IMR-90 (cell line): Measurements from ENCODE around the gene MROH2A. TPM values are rescaled to one million over a fixed set of nuclear protein-coding genes. Genes with fewer than 3 reads are reported as not detected.

Experiments
- ATAC-seq: fragments of 200-7000 bp; cut with Tn5 transposase; 2 replicates; pipeline ENCODE4 v1.9.1; 2020; ENCODE audit warnings: low read depth, mild to moderate bottlenecking, moderate library complexity
- BruUV-seq: library from RNA; stranded (reverse); fragments of 400-500 nt; replicated peaks from 2 replicates; lab custom pipeline; 2021; lab: Mats Ljungman, UMichigan
- CTCF ChIA-PET: fragments of 300-600 bp; formaldehyde crosslinking; extraction: SDS; loops from one replicate; lab custom pipeline; 2021; ENCODE audit warnings: antibody characterized with exemption; lab: Yijun Ruan, JAX
- POLR2A ChIA-PET: fragments of 300-600 bp; sonication (Branson Sonifier 250); formaldehyde crosslinking; loops from one replicate; lab custom pipeline; 2022; ENCODE audit warnings: antibody characterized with exemption; ENCODE audit not compliant: unreplicated experiment; lab: Charles Lee
- DNase-seq: peaks from one replicate; pipeline ENCODE4 v3.0.0; 2013
- H2AFZ ChIP-seq: replicated peaks from 2 replicates; pipeline ENCODE3; 2013; ENCODE audit warnings: low read length, mild to moderate bottlenecking; ENCODE audit not compliant: poor library complexity
- H2AK5ac ChIP-seq: 2 replicates; pipeline ENCODE4 v1.6.1; 2013; ENCODE audit warnings: low read depth, low read length, inconsistent platforms
- H2AK9ac ChIP-seq: replicated peaks from 2 replicates; pipeline ENCODE3; 2013; ENCODE audit warnings: mild to moderate bottlenecking, low read depth, low read length, moderate library complexity; ENCODE audit not compliant: poor library complexity
- H2BK120ac ChIP-seq: 2 replicates; pipeline ENCODE4 v1.6.1; 2013; ENCODE audit warnings: low read depth, low read length, inconsistent platforms
- H2BK15ac ChIP-seq: 3 replicates; pipeline ENCODE4 v1.6.1; 2013; ENCODE audit warnings: low read depth, low read length, inconsistent platforms
- H2BK20ac ChIP-seq: 2 replicates; pipeline ENCODE4 v1.6.1; 2013; ENCODE audit warnings: low read depth, mild to moderate bottlenecking, inconsistent platforms, low read length, moderate library complexity
- H2BK5ac ChIP-seq: 2 replicates; pipeline ENCODE4 v1.6.1; 2013; ENCODE audit warnings: mild to moderate bottlenecking, low read depth, low read length, inconsistent platforms; ENCODE audit not compliant: poor library complexity, severe bottlenecking
- H3K14ac ChIP-seq: replicated peaks from 2 replicates; pipeline ENCODE4 v1.6.1; 2013; ENCODE audit warnings: low read depth, low read length, inconsistent platforms
- H3K18ac ChIP-seq: 2 replicates; pipeline ENCODE4 v1.6.1; 2013; ENCODE audit warnings: low read depth, low read length, control low read depth
- H3K23ac ChIP-seq: 2 replicates; pipeline ENCODE4 v1.6.1; 2013; ENCODE audit warnings: low read depth, low read length, inconsistent platforms
- H3K27ac ChIP-seq: 2 replicates; pipeline ENCODE4 v1.5.1; 2013; ENCODE audit warnings: mild to moderate bottlenecking, control low read depth, low read length; ENCODE audit not compliant: insufficient read depth
- H3K27me3 ChIP-seq: 2 replicates; pipeline ENCODE4 v1.6.1; 2013; ENCODE audit warnings: low read length; ENCODE audit not compliant: control insufficient read depth, insufficient read depth
- H3K36me3 ChIP-seq: 2 replicates; pipeline ENCODE4 v1.6.1; 2013; ENCODE audit warnings: low read length, mixed read lengths; ENCODE audit not compliant: control insufficient read depth, insufficient read depth
- H3K4ac ChIP-seq: 2 replicates; pipeline ENCODE4 v1.6.1; 2013; ENCODE audit warnings: low read depth, low read length, inconsistent platforms
- H3K4me1 ChIP-seq: 2 replicates; pipeline ENCODE4 v1.6.1; 2013; ENCODE audit warnings: low read length, mixed read lengths; ENCODE audit not compliant: control insufficient read depth, insufficient read depth
- H3K4me2 ChIP-seq: 2 replicates; pipeline ENCODE4 v1.6.1; 2013; ENCODE audit warnings: low read depth, mild to moderate bottlenecking, control low read depth, low read length, moderate library complexity
- H3K4me3 ChIP-seq: 2 replicates; pipeline ENCODE4 v1.5.1; 2013; ENCODE audit warnings: low read depth, mild to moderate bottlenecking, control low read depth, low read length, moderate library complexity; ENCODE audit not compliant: insufficient read depth
- H3K56ac ChIP-seq: 2 replicates; pipeline ENCODE4 v1.6.1; 2013; ENCODE audit warnings: low read length, inconsistent platforms; ENCODE audit not compliant: insufficient read depth; ENCODE audit errors: extremely low read depth
- H3K79me1 ChIP-seq, 2 experiments: 2 replicates each; pipeline ENCODE4 v1.6.1; 2013; ENCODE audit warnings: low read length in 2 of 2, inconsistent platforms in 1 of 2, low read depth in 1 of 2
- H3K9ac ChIP-seq: 2 replicates; pipeline ENCODE4 v1.6.1; 2013; ENCODE audit warnings: low read depth, low read length, control low read depth
- H3K9me1 ChIP-seq: 2 replicates; pipeline ENCODE4 v1.6.1; 2013; ENCODE audit warnings: low read length, inconsistent platforms; ENCODE audit not compliant: insufficient read depth
- H3K9me3 ChIP-seq: 2 replicates; pipeline ENCODE4 v1.6.1; 2013; ENCODE audit warnings: low read length; ENCODE audit not compliant: control insufficient read depth, insufficient read depth
- H4K20me1 ChIP-seq: 2 replicates; pipeline ENCODE4 v1.6.1; 2013; ENCODE audit warnings: low read length, inconsistent platforms; ENCODE audit not compliant: insufficient read depth
- H4K5ac ChIP-seq: 2 replicates; pipeline ENCODE4 v1.6.1; 2013; ENCODE audit warnings: mild to moderate bottlenecking, low read depth, low read length, control low read depth
- H4K8ac ChIP-seq, 2 experiments: 2 replicates each; pipeline ENCODE4 v1.6.1; 2013; ENCODE audit warnings: low read depth in 2 of 2, low read length in 2 of 2, control low read depth in 1 of 2, inconsistent platforms in 1 of 2
- H4K91ac ChIP-seq: 2 replicates; pipeline ENCODE4 v1.6.1; 2013; ENCODE audit warnings: low read depth, low read length, inconsistent platforms; ENCODE audit not compliant: insufficient read depth
- CHD1 ChIP-seq: IDR thresholded peaks from 2 replicates; pipeline ENCODE4 v1.6.1; 2012; ENCODE audit warnings: low read depth, low read length, improper control_type of control experiment
- CTCF ChIP-seq: conservative IDR thresholded peaks from 2 replicates; pipeline ENCODE4 v1.5.1; 2012; ENCODE audit warnings: mild to moderate bottlenecking, low read depth, low read length, improper control_type of control experiment
- ELK1 ChIP-seq: fragments of 150-350 bp; IDR thresholded peaks from 2 replicates; pipeline ENCODE4 v1.6.1; 2016; ENCODE audit warnings: low read depth, mild to moderate bottlenecking, low read length, moderate library complexity, borderline replicate concordance
- MAZ ChIP-seq: IDR thresholded peaks from 2 replicates; pipeline ENCODE4 v1.6.1; 2012; ENCODE audit warnings: low read depth, mild to moderate bottlenecking, low read length, improper control_type of control experiment, moderate library complexity, borderline replicate concordance
- MXI1 ChIP-seq: IDR thresholded peaks from 2 replicates; pipeline ENCODE4 v1.6.1; 2012; ENCODE audit warnings: low read depth, mild to moderate bottlenecking, low read length, moderate library complexity, borderline replicate concordance
- POLR2A ChIP-seq: IDR thresholded peaks from 2 replicates; pipeline ENCODE4 v1.6.1; 2012; ENCODE audit warnings: mild to moderate bottlenecking, low read depth, low read length
- RCOR1 ChIP-seq: IDR thresholded peaks from 2 replicates; pipeline ENCODE4 v1.6.1; 2012; ENCODE audit warnings: mild to moderate bottlenecking, low read length, improper control_type of control experiment; ENCODE audit not compliant: insufficient replicate concordance
- USF2 ChIP-seq: fragments of 150-350 bp; IDR thresholded peaks from 2 replicates; pipeline ENCODE4 v1.6.1; 2017; ENCODE audit warnings: mild to moderate bottlenecking, antibody characterized with exemption, low read length, low read depth
- WGBS, 2 experiments: methylation state at CpG; one replicate each; pipeline versions ENCODE4 v1.1.5 to v1.1.7; 2013; ENCODE audit warnings: missing lambda C conversion rate in 2 of 2; ENCODE audit not compliant: insufficient read length in 1 of 2; ENCODE audit errors: extremely low coverage in 2 of 2; 5-methylcytosine and 5-hydroxymethylcytosine counted together
- dilution Hi-C: fragments of 300-500 bp; cut with HindIII; formaldehyde crosslinking; loops from one replicate; pipeline ENCODE4 v1.14.3; 2018; ENCODE audit warnings: low sequenced_read_pairs; ENCODE audit not compliant: unreplicated experiment
- in situ Hi-C: fragments of 300-500 bp; cut with MboI; formaldehyde crosslinking; loops from 3 replicates; pipeline ENCODE4 v1.14.3; 2019; ENCODE audit warnings: low sequenced_read_pairs, inconsistent platforms, mixed read lengths
- intact Hi-C: fragments of 100-400 bp; cut with micrococcal nuclease; formaldehyde crosslinking; loops from 2 replicates; pipeline ENCODE4 v1.10.0; 2022
- polyA plus RNA-seq, 3 experiments: library from polyadenylated mRNA; depleted of rRNA; stranded (reverse); fragments of >200 nt; gene quantifications; 2 replicates each; pipeline ENCODE4 v1.2.3, GENCODE V29; 2012; ENCODE audit warnings: low replicate concordance in 1 of 3
- total RNA-seq: library from RNA; depleted of rRNA; stranded (reverse); fragments of >200 nt; gene quantifications from 2 replicates; pipeline ENCODE4 v1.2.3, GENCODE V29; 2012

Gene MROH2A
- total and polyA plus RNA-seq, 2 of the 4 experiments (the other 2 are of a cell fraction) = not detected

GRCh38 chr2:233823731-233824121 is 45.6 kb downstream of the MROH2A start:
- Histone ChIP-seq H4K5ac (no peak overlapping the region), H3K27ac (no peak overlapping the region), H3K4ac (no peak overlapping the region), H3K4me1 (no peaks in the 10 kb centered on the region), H3K18ac (no peak overlapping the region), H3K56ac (no peak overlapping the region), H3K27me3 (peaks cover 10% of the 10 kb centered on the region), H3K23ac (no peak overlapping the region), H2BK20ac (no peak overlapping the region), H3K36me3 (no peaks in the 10 kb centered on the region), H3K14ac (no peak overlapping the region), H2BK15ac (no peak overlapping the region), H3K9ac (no peak overlapping the region), H4K20me1 (no peaks in the 10 kb centered on the region), H2BK120ac (no peak overlapping the region), H2BK5ac (no peak overlapping the region), H2AFZ (no peak overlapping the region), H2AK9ac (no peak overlapping the region), H3K4me3 (no peak overlapping the region), H3K4me2 (no peak overlapping the region), H3K79me1 (no peaks in the 10 kb centered on the region), H3K9me3 (no peaks in the 10 kb centered on the region), H2AK5ac (no peak overlapping the region), H3K9me1 (no peaks in the 10 kb centered on the region), H4K91ac (no peak overlapping the region), H4K8ac (no peak overlapping the region)
- in situ Hi-C loops = no loop called here
- 50% methylated on average over 1 of the region's 8 CpGs; no CpG with 5 or more reads in 1 of the 2 experiments for WGBS, 2 experiments
- ChIA-PET CTCF (no interaction called here), POLR2A (no interaction called here)
- intact Hi-C loops = no loop called here
- dilution Hi-C loops = no loop called here
- DNase-seq (no peak), ATAC-seq (no peak)
- no TSS peak for BruUV-seq
- TF ChIP-seq CTCF (no peak), RCOR1 (no peak), MXI1 (no peak), ELK1 (no peak), USF2 (no peak), CHD1 (no peak), MAZ (no peak), POLR2A (no peak)
